AG09319 (cell line): ENCODE measurements around the gene TRIM7.

Experiments used
- DNase-seq: peaks from one replicate; pipeline ENCODE4 v3.0.0-alpha.2; 2010; ENCODE audit warnings: low read depth; ENCODE audit errors: extremely low read depth
- TF ChIP-seq, protein P1 (sequence below): IDR thresholded peaks from 2 replicates; pipeline ENCODE4 v1.5.1; 2011; ENCODE audit warnings: low read depth, mild to moderate bottlenecking, inconsistent platforms, low read length, moderate library complexity

TRIM7 gene

DNA sequence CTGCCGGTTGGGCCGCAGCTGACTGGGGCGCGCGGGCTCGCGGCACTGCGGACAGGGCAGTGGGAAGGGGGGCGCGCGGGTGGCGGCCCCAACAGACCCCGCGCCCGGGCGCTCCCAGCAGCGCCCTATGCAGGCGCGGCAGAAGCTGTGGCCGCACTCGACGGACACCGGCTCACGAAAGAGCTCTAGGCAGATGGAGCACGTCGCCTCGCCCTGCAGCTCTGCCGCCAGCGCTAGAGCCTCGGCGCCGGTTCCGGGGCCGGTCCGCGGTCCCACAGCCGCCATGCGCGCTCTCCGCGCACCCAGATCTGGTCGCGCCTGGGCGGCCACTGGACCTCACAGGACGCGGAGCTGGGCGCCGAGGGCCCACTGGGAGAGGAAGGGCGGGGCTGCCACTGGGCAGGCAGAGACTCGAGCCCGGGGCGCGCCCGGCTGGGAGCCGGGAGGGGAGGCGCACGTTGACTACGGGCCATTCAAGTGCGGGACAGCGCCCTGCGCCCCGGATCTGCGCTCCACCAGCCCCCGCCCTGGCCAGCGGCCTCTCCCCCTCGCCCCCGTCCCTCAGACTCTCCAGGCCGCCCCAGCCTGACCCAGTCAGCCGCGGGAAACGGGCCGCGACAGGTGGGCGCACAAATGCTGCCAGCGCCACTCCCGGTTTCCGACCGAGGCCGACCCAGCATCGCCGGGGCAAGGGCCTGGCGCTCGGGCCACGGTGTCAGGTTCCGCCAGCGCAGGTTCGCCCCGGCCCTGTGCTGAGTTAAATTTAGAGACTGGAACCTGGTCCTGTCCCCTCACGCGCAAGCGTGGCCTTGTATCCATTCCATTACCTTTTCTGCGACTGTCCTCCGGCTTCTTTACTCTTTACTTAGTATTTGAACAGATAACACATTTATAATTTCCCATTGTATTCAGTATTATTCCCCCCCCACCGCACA lies at the start of gene TRIM7:
Gene TRIM7, minus strand, starts transcription at position 371 of the 935 bp plus-strand sequence. Its CDS starts 86 bp downstream, at position 285.
- DNase-seq, result no peak

DNA sequence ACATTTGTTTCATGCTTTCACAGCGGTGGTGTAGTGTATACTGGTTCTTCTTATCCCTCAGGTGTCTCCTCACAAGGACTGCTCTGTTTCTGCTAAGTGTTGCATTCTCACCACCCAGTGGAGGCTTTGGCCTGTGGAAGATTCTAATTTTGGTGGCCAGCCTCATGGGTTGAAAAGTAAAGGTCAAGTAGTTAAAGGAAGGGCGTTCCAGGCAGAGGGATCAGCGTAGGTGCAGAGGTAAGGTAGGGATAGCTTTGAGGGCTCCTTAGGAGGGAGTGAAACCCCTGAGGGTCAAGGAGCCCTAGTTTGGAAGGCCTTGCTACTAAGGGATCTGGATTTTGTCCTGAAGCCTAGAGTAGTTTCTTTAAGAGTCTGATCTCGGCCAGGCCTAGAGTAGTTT lies 43.3 kb upstream of the TRIM7 start:
- DNase-seq, result no peak
- TF ChIP-seq, protein P1, sequence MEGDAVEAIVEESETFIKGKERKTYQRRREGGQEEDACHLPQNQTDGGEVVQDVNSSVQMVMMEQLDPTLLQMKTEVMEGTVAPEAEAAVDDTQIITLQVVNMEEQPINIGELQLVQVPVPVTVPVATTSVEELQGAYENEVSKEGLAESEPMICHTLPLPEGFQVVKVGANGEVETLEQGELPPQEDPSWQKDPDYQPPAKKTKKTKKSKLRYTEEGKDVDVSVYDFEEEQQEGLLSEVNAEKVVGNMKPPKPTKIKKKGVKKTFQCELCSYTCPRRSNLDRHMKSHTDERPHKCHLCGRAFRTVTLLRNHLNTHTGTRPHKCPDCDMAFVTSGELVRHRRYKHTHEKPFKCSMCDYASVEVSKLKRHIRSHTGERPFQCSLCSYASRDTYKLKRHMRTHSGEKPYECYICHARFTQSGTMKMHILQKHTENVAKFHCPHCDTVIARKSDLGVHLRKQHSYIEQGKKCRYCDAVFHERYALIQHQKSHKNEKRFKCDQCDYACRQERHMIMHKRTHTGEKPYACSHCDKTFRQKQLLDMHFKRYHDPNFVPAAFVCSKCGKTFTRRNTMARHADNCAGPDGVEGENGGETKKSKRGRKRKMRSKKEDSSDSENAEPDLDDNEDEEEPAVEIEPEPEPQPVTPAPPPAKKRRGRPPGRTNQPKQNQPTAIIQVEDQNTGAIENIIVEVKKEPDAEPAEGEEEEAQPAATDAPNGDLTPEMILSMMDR, result no peak

More for the DNA sequence above, at the start of gene TRIM7:
- TF ChIP-seq, protein P1, result no peak

DNA sequence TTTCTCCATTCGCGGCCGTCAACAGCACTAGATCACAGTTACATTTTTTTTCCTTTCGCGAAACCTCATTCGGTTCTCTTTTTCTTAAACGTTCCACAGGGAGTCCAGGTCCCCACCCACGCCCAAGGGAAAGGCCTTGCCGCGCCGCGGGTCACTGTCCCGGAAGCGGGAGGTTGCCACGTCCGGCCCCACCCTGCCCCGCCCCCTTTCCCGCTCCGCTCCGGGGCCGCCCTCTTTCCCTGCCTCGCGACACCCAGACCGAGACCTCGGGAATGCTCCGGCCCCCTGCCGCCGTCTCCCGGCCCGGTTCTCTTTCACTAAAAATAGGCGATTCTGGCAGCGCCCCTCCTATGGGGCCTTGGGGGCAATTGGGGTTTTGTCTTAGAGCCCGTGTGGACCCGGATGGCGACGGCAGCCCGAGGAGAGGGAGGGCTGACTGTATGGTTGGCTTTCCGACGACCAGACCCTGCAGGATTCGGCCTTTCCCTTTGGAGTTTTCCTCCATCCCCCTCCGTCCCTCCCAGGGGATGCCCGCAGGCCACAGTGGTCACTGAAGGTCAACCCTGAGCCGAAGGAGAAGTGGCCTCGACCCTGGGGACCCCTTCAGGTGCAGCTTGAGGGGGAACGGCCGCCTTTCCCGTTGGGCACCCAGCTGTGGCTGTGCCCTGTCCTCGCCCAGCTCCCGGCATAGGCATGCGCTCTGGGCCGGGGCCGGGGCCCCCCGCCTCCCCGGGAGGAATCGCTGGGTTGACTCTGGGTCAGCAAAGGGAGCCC lies 41.5 kb upstream of the TRIM7 start:
- DNase-seq, result peak; percentile 57
- TF ChIP-seq, protein P1, result no peak

DNA sequence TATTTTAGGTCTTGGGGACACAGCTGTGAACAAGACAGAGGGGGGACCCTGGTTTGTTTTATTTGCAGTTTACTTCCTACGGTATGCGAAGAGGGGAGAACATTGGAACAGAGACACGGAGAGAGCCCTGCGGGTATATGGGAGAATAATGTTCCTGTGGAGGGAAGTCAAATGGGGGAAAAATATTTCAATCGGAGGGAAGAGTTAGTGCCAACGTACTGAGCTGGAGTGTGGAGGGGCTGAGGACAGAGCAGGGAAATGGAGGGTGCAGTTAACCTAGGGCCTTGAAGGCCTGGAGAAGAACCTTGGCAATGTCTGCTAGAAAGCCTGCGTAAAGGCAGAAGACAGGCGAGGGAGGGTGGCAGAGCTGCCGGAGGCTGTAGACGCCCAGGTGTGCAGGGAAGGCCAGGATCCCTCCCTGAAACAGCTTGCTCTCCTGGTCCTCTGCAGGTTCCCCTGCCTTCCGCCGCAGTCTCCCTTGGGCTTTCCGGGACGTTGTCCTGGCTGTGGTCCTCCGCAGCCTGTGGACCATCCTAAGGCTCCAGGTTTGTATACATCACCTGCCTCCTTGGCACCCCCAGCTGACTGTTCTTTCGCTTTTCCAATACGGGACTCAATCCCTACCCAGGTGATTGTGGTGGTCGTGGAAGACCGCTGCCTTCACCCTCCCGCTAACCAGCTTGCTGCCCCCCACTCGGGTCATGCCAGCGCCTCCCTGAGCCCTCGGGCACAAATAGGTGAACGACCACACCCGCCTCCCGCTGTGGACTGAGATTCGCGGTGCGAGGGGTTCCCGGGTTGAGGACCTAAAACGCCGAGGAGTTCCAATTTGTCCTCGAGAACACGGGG lies 40.7 kb upstream of the TRIM7 start:
- no peak for DNase-seq
- TF ChIP-seq, protein P1, result no peak

DNA sequence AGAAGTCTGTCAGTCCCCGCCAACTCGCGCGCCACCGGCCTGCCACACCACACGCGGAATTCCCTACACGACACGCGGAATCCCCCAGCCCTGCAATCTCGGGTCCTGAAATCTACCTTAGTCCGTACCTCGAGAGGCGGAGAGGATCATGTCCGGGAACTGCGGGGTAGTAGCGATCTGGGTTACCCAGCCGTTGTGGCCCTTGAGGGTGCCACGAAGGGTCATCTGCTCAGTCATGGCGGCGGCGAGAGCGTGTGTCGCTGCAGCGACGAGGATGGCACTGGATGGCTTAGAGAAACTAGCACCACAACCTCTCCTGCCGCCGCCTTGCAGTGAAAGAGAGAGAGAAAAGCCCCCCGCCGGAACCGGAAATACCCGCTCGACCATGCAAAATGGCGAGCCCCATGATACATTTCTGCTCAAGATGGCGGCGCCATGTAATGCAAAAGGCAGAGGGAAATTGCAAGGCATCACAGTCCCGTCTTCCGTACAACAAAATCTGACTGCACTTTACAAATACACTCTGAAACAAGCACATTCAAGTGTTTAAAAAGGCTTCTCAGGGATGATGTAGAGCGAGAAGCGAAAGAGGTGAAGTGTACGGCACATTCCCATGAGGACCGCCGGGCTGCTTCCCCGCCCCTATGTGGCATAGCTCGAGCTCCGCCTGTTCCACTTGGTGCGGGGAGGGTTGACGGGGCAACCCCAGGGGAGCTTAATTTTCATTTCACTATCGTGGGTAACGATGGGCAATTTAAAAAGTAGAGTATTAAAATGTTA lies 38.8 kb upstream of the TRIM7 start, which contains the start of gene RACK1:
Gene RACK1, minus strand, starts transcription at position 343 of the 780 bp plus-strand sequence. Its CDS starts 106 bp downstream, at position 237.
- peak; percentile 54 for DNase-seq
- TF ChIP-seq, protein P1, result no peak

DNA sequence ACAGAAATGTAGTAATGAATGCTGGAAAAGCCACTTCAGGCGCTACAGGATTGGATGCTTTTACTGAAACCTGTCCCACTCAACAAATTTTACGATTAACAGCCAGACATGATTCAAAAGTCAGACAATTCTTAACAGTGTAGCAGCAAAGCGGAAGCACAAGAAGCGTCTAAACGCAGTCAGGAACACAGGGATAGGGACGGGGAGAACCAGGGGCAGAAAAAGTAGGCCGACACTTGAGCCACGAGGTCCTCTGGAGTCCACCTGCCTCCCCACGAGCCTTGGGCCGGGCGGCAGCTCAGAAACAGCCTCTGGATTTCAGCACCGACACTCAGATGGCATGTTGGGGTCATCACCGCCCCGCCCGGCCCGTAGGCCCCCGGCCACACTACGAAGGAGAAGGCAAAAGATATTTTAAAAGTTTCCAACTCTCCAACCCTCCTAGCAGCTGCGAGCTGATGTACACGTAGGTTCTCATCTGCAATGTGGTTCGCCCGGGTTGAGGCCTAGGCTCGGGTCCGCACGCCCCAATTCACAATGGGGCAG lies 38.1 kb upstream of the TRIM7 start:
- TF ChIP-seq, protein P1, result no peak
- DNase-seq, result no peak
